Mesothelial cell of epicardium (in vitro differentiated cells): ENCODE data around the gene PLAU. TPM values are rescaled to one million over a fixed set of nuclear protein-coding genes. Genes with fewer than 3 reads are reported as not detected.
"Not testable (repeated sequence)": the region's sequence is repeated elsewhere in the genome, so short reads cannot be mapped to it uniquely, and the experiment has no call there.

Experiments
- DNase-seq, 2 experiments: peaks; one replicate each; pipeline ENCODE4 v3.0.0; 2021; ENCODE audit warnings: low spot score in 2 of 2; ENCODE audit not compliant: unreplicated experiment in 2 of 2
- H3K27ac Mint-ChIP-seq: 2 replicates; pipeline ENCODE4 v1.8.0; 2021; ENCODE audit warnings: mixed read lengths
- H3K27me3 Mint-ChIP-seq: 2 replicates; pipeline ENCODE4 v1.8.0; 2021; ENCODE audit warnings: low read depth, mixed read lengths
- H3K36me3 Mint-ChIP-seq: 2 replicates; pipeline ENCODE4 v1.8.0; 2021; ENCODE audit warnings: mixed read lengths
- H3K4me1 Mint-ChIP-seq: 2 replicates; pipeline ENCODE4 v1.8.0; 2021; ENCODE audit warnings: mixed read lengths
- H3K4me3 Mint-ChIP-seq: 2 replicates; pipeline ENCODE4 v1.8.0; 2021; ENCODE audit warnings: mild to moderate bottlenecking, moderate library complexity, mixed read lengths
- H3K9me3 Mint-ChIP-seq: 2 replicates; pipeline ENCODE4 v1.8.0; 2021; ENCODE audit warnings: mixed read lengths
- total RNA-seq: library from RNA; stranded (reverse); gene quantifications from 3 replicates; pipeline ENCODE4 v1.2.1, GENCODE V29; 2021
- TF ChIP-seq, protein P1 (sequence below): fragments of 200-600 bp; sonication (generic); IDR thresholded peaks from one replicate; pipeline ENCODE4 v1.5.0; 2021; ENCODE audit warnings: antibody characterized with exemption; ENCODE audit not compliant: unreplicated experiment

The PLAU gene
- total RNA-seq, 1 donor from 2014 or later: 4.7 TPM

DNA sequence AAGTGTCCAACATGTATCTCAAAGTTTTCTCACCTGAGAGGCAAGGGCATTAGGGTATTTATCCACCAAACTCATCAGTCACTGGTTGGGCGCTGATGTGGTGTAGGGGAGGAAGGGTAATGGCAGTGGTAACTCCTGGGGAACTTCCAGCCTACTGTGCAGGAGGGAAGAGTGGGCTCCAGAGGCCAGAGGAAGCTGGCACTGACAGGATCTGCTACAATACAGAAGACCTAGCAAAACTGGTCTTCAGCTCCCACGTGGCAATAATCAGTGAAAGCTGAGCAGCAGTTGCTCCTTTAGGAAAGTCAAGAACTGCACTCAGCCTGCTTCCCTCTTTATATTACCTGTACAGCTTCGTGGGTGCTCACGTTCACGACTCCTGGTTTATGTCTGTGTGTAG is 19.4 kb upstream of the PLAU start:
- no peaks in the 10 kb centered on the region for H3K36me3 Mint-ChIP-seq
- peaks cover 41% of the 10 kb centered on the region for H3K4me1 Mint-ChIP-seq
- H3K9me3 Mint-ChIP-seq: no peaks in the 10 kb centered on the region
- TF ChIP-seq, protein P1, sequence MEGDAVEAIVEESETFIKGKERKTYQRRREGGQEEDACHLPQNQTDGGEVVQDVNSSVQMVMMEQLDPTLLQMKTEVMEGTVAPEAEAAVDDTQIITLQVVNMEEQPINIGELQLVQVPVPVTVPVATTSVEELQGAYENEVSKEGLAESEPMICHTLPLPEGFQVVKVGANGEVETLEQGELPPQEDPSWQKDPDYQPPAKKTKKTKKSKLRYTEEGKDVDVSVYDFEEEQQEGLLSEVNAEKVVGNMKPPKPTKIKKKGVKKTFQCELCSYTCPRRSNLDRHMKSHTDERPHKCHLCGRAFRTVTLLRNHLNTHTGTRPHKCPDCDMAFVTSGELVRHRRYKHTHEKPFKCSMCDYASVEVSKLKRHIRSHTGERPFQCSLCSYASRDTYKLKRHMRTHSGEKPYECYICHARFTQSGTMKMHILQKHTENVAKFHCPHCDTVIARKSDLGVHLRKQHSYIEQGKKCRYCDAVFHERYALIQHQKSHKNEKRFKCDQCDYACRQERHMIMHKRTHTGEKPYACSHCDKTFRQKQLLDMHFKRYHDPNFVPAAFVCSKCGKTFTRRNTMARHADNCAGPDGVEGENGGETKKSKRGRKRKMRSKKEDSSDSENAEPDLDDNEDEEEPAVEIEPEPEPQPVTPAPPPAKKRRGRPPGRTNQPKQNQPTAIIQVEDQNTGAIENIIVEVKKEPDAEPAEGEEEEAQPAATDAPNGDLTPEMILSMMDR: no peak
- no peak overlapping the region for H3K27ac Mint-ChIP-seq
- no peaks in the 10 kb centered on the region for H3K27me3 Mint-ChIP-seq
- no peak for DNase-seq
- H3K4me3 Mint-ChIP-seq: no peak overlapping the region

DNA sequence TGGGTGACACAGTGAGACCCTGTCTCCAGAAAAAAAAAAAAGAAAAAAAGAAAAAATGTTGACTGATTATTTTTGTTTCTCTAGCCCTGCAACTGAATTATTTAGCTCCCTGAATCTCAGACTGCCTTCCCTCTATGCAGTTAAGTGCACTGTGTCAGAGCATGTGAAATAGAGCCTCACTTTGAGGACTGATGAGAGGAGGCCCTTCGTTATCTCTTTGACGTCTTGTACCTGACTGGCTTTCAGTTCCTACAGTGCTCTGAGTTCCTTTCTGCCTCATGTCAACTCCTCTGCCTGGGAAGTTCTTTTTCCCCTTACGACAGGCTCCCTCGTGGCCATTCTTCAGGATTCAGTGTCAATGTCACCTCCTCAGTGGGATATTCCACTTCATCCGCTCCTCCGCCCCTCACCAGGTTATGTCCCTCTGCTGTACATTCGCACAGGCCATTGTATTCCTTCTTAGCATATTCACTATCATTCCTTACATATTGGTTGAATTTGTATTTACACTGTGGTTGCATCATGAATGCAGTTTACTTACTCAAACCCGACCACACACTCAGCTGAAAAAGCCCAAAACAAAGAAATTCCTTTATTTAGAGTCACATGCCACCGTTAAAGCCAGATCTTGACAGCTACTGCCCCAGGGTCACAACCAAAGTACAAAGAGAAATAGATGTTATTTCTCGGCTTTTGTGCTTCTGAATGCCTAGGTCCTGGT is 18.5 kb upstream of the PLAU start:
- TF ChIP-seq, protein P1: no peak
- no peaks in the 10 kb centered on the region for H3K27me3 Mint-ChIP-seq
- no peaks in the 10 kb centered on the region for H3K36me3 Mint-ChIP-seq
- H3K4me3 Mint-ChIP-seq: no peak overlapping the region
- no peak for DNase-seq
- H3K4me1 Mint-ChIP-seq: peaks cover 32% of the 10 kb centered on the region
- H3K27ac Mint-ChIP-seq: no peak overlapping the region
- H3K9me3 Mint-ChIP-seq: no peaks in the 10 kb centered on the region

DNA sequence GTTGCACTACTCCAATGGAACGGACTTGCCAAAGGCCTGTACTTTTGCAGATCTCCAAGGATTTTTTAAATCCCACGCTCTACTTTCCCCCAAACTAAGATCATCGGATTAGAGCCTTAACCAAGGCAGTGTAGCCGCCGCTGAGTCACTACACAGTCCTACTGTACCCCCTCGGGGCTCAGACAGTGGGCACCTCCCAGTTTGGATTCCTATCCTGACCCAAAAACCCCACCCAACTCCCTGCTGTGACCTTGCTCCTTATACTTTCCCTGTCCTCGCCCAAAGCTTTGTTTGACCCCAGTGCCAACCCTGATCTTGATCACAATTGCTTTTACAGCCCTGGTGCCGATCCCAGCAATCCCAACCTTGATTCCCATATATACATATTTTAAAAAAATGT is 17.5 kb upstream of the PLAU start:
- H3K4me3 Mint-ChIP-seq: no peak overlapping the region
- no peaks in the 10 kb centered on the region for H3K9me3 Mint-ChIP-seq
- no peaks in the 10 kb centered on the region for H3K36me3 Mint-ChIP-seq
- H3K27me3 Mint-ChIP-seq: no peaks in the 10 kb centered on the region
- no peak overlapping the region for H3K27ac Mint-ChIP-seq
- H3K4me1 Mint-ChIP-seq: peaks cover 22% of the 10 kb centered on the region
- TF ChIP-seq, protein P1: no peak
- no peak for DNase-seq

DNA sequence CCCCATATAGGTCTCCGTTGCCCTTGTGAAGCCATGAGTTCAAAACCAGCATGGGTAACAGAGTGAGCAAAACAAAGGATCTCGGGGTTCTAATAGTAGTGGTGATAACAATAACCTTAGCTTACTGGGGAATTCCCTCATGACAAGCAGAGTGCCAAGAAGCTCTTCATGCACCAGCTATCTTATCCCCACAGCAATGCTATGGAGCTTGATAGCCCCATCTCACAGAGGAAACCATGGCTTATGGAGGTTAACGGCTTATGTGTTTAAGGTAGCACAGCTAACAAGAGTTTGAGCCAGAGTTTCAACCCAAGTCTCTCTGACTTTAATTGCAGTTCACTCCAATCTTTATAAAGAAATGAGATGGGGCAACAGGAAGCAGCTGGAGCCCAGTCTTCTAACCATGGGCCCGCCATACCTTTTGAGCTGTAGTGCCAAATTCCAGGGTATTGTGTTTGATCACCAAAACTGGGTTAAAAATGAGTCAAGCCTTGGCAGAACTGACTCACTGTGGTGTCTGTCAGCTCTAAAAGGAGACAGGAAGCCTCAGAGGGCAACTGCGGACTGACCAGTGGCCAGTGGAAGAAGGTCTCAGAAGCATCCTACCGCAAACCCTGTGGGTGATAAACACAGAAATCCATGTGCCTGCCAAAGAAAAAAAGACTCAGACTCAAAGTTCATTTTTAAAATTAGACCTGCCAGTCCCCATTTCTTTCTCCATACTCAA is 16.5 kb upstream of the PLAU start:
- no peak overlapping the region for H3K27ac Mint-ChIP-seq
- H3K27me3 Mint-ChIP-seq: no peaks in the 10 kb centered on the region
- H3K4me1 Mint-ChIP-seq: peaks cover 17% of the 10 kb centered on the region
- no peak overlapping the region for H3K4me3 Mint-ChIP-seq
- no peaks in the 10 kb centered on the region for H3K36me3 Mint-ChIP-seq
- H3K9me3 Mint-ChIP-seq: no peaks in the 10 kb centered on the region
- DNase-seq: no peak
- TF ChIP-seq, protein P1: no peak

DNA sequence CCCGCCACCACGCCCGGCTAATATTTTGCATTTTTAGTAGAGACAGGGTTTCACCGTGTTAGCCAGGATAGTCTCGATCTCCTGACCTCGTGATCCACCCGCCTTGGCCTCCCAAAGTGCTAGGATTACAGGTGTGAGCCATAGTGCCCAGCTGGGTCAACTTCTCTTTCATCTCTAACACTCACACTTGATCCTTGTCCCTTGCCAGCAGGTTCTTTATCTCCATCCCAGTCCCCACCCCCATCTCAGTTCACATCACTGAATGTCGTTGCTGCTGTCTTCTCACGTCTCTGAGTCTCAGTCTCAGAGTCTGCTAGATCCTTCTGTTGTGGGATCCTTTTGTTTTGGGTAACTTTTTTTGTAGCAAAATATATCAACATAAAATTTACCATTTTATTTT is 15.6 kb upstream of the PLAU start:
- not testable (repeated sequence) for H3K36me3 Mint-ChIP-seq, H3K27ac Mint-ChIP-seq, H3K4me3 Mint-ChIP-seq, DNase-seq, H3K27me3 Mint-ChIP-seq, H3K9me3 Mint-ChIP-seq
- H3K4me1 Mint-ChIP-seq: peaks cover 17% of the 10 kb centered on the region

DNA sequence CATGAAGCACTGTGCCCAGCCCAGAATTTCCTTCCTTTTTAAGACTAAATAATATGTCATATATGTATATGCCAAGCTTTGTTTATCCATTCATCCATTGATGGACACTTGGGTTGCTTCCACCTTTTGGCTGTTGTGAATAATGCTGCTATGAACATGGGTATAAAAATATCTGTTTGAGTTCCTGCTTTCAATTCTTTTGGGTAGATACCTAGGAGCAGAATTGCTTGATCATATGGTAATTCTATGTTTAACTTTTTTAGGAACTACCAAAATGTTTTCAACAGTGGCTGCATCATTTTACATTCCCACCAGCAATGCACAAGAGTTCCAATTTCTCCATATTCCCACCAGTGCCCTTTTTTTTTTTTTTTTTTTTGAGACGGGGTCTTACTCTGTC is 13.2 kb upstream of the PLAU start:
- Mint-ChIP-seq H3K27me3 (no peaks in the 10 kb centered on the region), H3K4me3 (no peak overlapping the region), H3K27ac (no peak overlapping the region), H3K36me3 (no peaks in the 10 kb centered on the region), H3K9me3 (no peaks in the 10 kb centered on the region), H3K4me1 (peaks cover 4% of the 10 kb centered on the region)
- TF ChIP-seq, protein P1: no peak
- no peak for DNase-seq
